OCI-LY1 (cell line): ENCODE measurements around the gene CTNNA3.

Experiments
- CTCF ChIP-seq: fragments of 200-600 bp; sonication (generic), shearing (Covaris generic); IDR thresholded peaks from 2 replicates; pipeline ENCODE4 v1.5.1; 2017; ENCODE audit warnings: mild to moderate bottlenecking, antibody characterized with exemption, low read length, moderate library complexity, mixed read lengths
- EZH2 ChIP-seq: fragments of 200-600 bp; sonication (generic), shearing (Covaris generic); IDR thresholded peaks from 2 replicates; pipeline ENCODE4 v1.8.0; 2017; ENCODE audit warnings: borderline replicate concordance, mixed run types, mild to moderate bottlenecking, antibody characterized with exemption, low read length, moderate library complexity, mixed read lengths

GRCh38 chr10:66862687-66863258, 833.2 kb downstream of the CTNNA3 start:
- TF ChIP-seq CTCF (no peak), EZH2 (no peak)
